Peyer's patch (tissue), 4 donors: ENCODE results near the gene SPRR2G.

Experiments used
- CTCF ChIP-seq, 6 experiments: fragments of 450-650 bp in 4 of 6; fragments of 200-600 bp in 2 of 6; sonication (generic) in 1 of 6; IDR thresholded peaks; one replicate each; pipeline ENCODE4 v1.5.1; 2017 to 2019; ENCODE audit warnings: antibody characterized with exemption in 6 of 6, mild to moderate bottlenecking in 3 of 6, moderate library complexity in 1 of 6
- POLR2A ChIP-seq, 2 donors: fragments of 450-650 bp; IDR thresholded peaks; one replicate each; pipeline ENCODE4 v1.5.1; 2017; ENCODE audit warnings: antibody characterized with exemption in 2 of 2, mild to moderate bottlenecking in 2 of 2, moderate library complexity in 2 of 2

- no peak for TF ChIP-seq POLR2A (IDR thresholded peaks at IDR 0.05)
- no peak for TF ChIP-seq CTCF (IDR thresholded peaks at IDR 0.05)
Measured at GRCh38 chr1:153119491-153119971, 31.2 kb downstream of the SPRR2G start.
